KBM-7 (cell line): ENCODE results near the gene TNFRSF6B.

Source experiments
- DNase-seq: peaks from one replicate; pipeline ENCODE4 v3.0.0-alpha.2; 2015
- in situ Hi-C: fragments of 300-500 bp; cut with MboI; formaldehyde crosslinking; loops from 2 replicates; pipeline ENCODE4 v1.14.3; 2020; ENCODE audit warnings: low sequenced_read_pairs, low pct_unique_long_range_greater_than_20kb, mixed read lengths

The TNFRSF6B gene

GRCh38 chr20:63693733-63694583 is 2.5 kb upstream of the TNFRSF6B start:
- in situ Hi-C loops, result no loop called here
- no peak for DNase-seq

DNA sequence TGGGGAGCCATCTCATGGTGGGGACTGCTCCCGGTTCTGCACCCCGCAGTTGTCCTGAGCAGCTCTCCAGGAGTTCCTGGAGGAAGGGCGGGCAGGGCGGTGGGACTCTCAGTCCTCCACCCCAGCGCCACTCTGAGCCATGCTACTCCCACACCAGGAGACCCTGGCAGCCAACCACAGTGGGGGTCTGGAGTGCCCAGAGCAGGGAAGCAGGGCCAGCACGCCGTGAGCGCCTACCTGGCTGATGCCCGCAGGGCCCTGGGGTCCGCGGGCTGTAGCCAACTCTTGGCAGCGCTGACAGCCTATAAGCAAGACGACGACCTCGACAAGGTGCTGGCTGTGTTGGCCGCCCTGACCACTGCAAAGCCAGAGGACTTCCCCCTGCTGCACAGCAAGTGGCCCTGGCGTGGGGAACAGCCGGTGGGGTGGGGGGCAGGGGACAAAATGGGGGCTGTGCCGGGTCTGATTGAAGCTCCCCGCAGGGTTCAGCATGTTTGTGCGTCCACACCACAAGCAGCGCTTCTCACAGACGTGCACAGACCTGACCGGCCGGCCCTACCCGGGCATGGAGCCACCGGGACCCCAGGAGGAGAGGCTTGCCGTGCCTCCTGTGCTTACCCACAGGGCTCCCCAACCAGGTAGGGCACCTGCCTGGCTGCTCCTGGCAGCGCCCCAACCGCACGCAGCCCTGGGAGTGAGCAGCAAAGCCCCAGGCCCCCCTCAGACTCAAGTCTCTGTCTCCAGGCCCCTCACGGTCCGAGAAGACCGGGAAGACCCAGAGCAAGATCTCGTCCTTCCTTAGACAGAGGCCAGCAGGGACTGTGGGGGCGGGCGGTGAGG is 1.6 kb upstream of the TNFRSF6B start:
- DNase-seq, result no peak
- in situ Hi-C loops, result no loop called here

DNA sequence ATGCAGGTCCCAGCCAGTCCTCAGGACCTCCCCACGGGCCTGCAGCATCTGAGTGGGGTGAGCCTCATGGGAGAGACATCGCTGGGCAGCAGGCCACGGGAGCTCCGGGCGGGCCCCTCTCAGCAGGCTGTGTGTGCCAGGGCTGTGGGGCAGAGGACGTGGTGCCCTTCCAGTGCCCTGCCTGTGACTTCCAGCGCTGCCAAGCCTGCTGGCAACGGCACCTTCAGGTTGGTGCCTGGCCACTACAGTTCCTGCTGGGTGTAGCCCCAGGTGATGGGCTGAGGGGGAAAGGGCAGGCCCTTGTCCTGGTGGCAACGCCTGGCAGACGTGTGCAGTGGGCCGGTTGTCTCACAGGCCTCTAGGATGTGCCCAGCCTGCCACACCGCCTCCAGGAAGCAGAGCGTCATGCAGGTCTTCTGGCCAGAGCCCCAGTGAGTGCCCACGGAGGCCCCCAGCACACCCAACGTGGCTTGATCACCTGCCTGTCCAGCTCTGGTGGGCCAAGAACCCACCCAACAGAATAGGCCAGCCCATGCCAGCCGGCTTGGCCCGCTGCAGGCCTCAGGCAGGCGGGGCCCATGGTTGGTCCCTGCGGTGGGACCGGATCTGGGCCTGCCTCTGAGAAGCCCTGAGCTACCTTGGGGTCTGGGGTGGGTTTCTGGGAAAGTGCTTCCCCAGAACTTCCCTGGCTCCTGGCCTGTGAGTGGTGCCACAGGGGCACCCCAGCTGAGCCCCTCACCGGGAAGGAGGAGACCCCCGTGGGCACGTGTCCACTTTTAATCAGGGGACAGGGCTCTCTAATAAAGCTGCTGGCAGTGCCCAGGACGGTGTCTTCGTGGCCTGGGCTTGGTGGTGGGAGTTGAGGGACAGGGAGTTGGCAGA is 787 bp upstream of the TNFRSF6B start:
- DNase-seq, result no peak
- in situ Hi-C loops, result no loop called here

GRCh38 chr20:63696306-63696627 is 185 bp upstream of the TNFRSF6B start:
- no peak for DNase-seq
- in situ Hi-C loops, result no loop called here

DNA sequence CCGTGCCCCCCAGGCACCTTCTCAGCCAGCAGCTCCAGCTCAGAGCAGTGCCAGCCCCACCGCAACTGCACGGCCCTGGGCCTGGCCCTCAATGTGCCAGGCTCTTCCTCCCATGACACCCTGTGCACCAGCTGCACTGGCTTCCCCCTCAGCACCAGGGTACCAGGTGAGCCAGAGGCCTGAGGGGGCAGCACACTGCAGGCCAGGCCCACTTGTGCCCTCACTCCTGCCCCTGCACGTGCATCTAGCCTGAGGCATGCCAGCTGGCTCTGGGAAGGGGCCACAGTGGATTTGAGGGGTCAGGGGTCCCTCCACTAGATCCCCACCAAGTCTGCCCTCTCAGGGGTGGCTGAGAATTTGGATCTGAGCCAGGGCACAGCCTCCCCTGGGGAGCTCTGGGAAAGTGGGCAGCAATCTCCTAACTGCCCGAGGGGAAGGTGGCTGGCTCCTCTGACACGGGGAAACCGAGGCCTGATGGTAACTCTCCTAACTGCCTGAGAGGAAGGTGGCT is 960 bp downstream of the TNFRSF6B start:
- DNase-seq, result no peak

GRCh38 chr20:63697868-63698545 is 1.6 kb downstream of the TNFRSF6B start:
- in situ Hi-C loops, result no loop called here
- no peak for DNase-seq

More for the DNA sequence above, 960 bp downstream of the TNFRSF6B start:
- in situ Hi-C loops, result no loop called here

DNA sequence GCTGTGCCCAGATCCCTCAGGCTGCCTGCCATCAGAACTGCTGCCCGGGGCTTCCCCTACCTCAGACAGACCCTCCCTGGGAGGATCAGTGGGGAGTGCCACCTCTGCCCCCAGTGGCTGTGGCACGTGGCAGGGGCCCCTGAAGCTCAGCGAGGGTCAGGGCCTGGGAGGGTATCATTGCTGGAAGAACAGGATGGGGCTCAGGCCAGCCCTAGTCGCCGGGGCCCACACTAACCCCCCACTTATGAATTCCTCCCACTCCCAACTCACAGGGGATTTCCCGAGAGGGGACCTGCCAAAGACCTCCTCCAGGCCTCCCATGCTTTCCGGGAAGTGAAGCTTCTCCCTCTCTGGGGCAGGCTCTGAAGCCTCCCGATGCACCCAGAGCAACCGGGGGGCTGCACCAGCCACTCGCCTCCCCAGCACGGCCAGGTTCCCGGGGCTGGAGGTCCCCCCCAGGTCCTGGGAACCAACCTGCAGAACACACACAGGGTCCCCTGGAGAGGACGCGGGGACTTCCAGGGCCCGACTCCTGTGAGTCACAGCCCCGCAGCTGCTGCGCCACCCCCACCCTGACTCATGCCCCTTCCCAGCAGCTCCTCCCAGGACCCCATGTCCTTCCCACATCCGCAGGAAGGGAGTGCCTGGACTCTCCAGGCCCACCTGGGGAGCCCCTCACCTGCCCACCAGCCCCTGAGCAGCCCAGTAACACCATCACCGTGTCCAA is 2.5 kb downstream of the TNFRSF6B start:
- in situ Hi-C loops, result no loop called here
- DNase-seq, result no peak

- in situ Hi-C loops, result no loop called here
- DNase-seq, result no peak
Measured at GRCh38 chr20:63699466-63700198, 3.2 kb downstream of the TNFRSF6B start.

DNA sequence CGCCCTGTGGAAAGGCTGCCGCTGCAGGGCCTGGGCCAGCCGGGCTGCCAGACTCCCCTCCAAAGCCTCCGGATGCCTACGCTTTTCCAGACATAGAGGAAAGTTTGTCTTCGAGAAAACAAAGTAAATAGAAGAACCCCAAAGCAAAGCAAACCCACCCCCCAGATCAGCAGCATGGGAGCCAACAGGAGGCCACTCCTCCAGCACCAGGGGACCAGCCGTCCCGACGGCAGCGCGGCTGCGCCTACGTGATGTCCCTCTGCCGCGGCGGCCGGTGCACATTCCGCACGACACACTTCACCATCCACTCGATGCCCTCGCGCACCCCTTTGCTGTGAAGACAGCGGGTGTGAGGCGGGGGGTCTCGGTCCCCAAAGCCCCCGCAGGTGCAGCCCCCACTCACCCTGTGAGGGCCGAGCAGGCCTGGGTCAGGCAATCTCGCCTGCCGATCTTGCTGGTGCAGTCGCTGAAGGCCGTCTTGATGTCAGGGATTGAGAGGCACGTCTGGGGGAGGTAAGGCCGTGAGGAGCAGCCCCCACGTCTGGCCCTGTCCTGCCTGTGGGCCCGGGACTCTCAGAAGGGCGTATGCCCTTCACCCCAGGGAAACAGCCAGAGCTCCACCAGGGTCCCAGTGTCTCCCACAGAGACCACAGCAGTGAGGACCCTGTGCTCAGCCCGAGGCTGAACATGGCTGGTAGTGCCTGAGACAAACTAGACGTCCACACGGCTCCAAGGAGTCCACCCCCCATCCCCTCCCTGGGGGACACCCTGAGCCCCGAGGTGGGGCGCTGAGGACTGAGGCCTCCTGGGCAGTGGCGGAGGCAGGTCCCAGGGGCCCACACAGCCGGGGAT is 4.0 kb downstream of the TNFRSF6B start:
- no peak for DNase-seq
- in situ Hi-C loops, result no loop called here

GRCh38 chr20:63701051-63701328 is 4.5 kb downstream of the TNFRSF6B start:
- in situ Hi-C loops, result no loop called here
- no peak for DNase-seq

GRCh38 chr20:63701329-63702035 is 5.0 kb downstream of the TNFRSF6B start:
- in situ Hi-C loops, result no loop called here
- DNase-seq, result no peak

- in situ Hi-C loops, result no loop called here
Measured at GRCh38 chr20:63702036-63702665, 5.7 kb downstream of the TNFRSF6B start.

DNA sequence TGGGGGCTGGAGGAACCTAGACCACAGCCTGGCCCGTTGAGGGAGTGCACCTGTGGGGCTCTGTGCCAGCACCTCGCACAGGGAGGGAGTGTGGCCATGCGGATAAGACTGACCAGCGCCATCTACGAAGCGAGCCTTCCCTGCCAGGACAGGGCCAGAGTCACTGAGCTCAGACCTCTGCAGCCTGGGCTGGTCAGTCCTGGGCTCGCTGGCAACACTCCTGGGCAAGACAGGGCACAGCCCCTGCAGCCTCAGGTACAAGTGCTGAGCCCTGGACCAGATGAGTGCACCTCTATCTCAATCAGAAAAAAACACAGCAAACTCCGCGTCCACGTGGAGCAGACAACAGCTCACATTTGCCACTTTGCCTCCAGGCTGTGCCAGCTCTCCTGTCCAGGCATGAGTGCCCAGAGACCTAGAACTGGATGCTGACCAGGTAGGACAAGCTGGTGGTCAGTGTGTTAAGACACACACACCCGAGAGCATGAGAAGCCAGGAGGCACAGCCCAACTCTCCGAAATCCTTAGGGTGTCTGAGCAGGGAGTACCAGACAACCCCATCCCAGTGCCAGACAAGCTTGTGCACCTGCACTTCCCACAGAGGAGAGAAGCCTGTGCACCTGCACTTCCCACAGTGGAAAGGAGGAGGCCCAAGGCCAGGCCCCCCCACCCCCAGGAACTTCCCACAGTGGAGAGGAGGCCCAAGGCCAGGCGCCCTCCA is 6.5 kb downstream of the TNFRSF6B start:
- in situ Hi-C loops, result no loop called here
- DNase-seq, result no peak

More at GRCh38 chr20:63702036-63702665, 5.7 kb downstream of the TNFRSF6B start:
- no peak for DNase-seq

- in situ Hi-C loops, result no loop called here
Measured at GRCh38 chr20:63703471-63703975, 7.1 kb downstream of the TNFRSF6B start.

More at GRCh38 chr20:63703471-63703975, 7.1 kb downstream of the TNFRSF6B start:
- no peak for DNase-seq
